Measurements from ENCODE around the gene MAP3K21.

Gene MAP3K21

DNA sequence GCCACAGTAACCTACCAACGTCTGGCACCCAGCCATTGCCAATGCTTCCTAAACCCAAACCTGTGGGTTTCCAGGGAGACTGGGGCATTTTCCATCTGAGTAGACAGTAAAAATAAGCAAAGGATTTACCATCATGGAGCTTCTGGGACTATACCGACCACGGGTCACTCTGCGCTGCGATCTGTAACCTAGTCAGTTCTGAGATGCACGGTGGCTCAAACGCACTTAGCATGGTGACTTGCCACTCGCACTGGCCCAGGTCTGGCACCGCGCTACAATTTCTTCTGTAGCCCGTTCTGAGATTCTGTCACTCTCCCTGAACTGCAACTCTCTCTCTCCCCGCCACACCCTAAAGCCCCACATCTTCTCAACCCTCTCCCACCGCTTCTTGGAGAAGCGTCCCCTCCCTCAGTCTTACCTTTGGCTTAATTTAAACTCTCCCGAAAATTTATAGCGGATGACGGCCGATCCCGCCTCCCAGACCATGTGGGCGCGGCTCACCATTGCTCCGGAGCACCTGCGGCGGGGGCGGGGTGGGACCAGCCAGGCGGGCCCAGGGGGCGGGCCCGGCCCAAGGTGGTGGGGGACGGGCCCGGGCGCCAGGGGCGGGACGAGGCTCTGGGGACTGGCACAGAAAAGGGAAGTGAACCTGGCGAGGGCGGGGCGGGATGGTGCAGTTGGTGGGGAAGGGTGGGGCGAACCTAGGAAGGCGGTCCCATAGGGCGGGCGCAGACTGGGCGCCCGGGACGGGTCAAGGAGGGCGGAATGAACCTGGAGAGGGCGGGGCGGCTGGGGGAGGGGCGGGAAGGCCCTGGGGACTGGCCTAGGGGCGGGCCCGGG, 493 bp upstream of the MAP3K21 start:
- peak; percentile 97 for DNase-seq

DNA sequence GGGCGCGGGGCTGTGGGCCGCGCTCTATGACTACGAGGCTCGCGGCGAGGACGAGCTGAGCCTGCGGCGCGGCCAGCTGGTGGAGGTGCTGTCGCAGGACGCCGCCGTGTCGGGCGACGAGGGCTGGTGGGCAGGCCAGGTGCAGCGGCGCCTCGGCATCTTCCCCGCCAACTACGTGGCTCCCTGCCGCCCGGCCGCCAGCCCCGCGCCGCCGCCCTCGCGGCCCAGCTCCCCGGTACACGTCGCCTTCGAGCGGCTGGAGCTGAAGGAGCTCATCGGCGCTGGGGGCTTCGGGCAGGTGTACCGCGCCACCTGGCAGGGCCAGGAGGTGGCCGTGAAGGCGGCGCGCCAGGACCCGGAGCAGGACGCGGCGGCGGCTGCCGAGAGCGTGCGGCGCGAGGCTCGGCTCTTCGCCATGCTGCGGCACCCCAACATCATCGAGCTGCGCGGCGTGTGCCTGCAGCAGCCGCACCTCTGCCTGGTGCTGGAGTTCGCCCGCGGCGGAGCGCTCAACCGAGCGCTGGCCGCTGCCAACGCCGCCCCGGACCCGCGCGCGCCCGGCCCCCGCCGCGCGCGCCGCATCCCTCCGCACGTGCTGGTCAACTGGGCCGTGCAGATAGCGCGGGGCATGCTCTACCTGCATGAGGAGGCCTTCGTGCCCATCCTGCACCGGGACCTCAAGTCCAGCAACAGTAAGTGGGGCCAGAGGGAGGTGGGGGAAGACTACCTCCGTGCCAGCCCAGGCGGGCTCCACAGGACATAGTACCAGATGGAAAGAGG, 808 bp downstream of the MAP3K21 start:
- DNase-seq, result peak; percentile 67

- no peak for DNase-seq
These were observed 4.4 kb downstream of the MAP3K21 start for GRCh38 chr1:233331676-233332519.

DNA sequence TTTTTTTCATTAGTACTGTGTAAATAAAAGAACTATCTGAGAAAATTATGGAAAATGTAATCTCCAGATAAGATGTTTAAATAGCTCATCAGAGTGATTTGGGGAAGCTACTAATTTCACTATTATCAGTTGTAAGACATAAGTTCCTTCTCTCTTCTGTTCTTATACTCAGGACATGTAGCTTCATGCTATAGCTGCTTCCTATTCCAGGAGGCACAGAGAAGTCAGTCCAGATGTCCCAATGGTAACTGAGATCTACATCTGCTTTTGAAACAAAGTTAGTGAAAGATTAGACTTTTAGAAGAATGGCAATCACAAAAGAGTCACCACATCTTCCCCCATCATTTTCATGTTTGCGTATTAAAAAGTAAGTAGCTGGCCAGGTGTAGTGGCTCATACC, 5.6 kb downstream of the MAP3K21 start:
- no peak for DNase-seq

GRCh38 chr1:233334092-233334491, 6.6 kb downstream of the MAP3K21 start:
- DNase-seq, result no peak

GRCh38 chr1:233336554-233337456, 9.3 kb downstream of the MAP3K21 start:
- DNase-seq, result no peak

- no peak for DNase-seq
These were observed 10.0 kb downstream of the MAP3K21 start for GRCh38 chr1:233337505-233337904.

- DNase-seq, result no peak
These were observed 10.6 kb downstream of the MAP3K21 start for GRCh38 chr1:233338102-233338501.

- no peak for DNase-seq
These were observed 12.6 kb downstream of the MAP3K21 start for GRCh38 chr1:233340031-233340555.

- no peak for DNase-seq
These were observed 13.5 kb downstream of the MAP3K21 start for GRCh38 chr1:233340966-233341516.

- DNase-seq, result no peak
These were observed 14.6 kb downstream of the MAP3K21 start for GRCh38 chr1:233342086-233342485.

GRCh38 chr1:233343262-233343661, 15.7 kb downstream of the MAP3K21 start:
- no peak for DNase-seq

DNA sequence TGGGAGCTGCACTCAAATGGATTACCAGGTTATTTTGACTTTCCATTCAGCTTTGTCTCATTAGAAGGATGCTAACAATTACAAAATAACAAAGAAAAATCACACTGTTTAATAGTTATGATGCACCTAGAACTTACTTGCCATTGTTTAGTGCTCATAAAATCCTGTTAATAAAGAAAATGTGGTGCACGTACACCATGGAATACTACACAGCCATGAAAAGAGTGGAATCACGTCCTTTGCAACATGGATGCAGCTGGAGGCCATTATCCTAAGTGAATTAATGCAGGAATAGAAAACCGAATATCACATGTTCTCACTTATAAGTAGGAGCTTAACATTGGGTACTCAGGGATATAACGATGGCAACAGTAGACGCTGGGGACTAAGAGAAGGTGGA, 19.8 kb downstream of the MAP3K21 start:
- DNase-seq, result no peak

DNA sequence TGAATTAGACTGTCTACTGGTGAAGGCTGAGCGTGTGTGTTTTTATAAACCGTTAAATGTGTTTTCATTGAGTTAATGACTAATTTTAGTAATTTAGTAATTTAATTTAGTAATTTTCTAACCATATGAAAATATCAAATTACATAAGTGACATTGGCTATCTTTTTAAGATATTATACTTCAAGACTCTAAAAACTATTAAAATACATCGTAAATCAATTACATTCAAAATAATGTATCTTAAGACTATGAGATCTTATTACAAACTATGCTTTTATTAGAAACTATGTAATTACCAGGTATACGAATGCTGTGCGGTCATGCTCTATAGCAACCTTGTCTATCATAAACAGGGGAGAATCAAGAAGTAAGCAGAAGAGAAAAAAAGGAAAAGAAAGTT, 21.6 kb downstream of the MAP3K21 start:
- DNase-seq, result no peak

- no peak for DNase-seq
These were observed 27.5 kb downstream of the MAP3K21 start for GRCh38 chr1:233354983-233355382.

DNA sequence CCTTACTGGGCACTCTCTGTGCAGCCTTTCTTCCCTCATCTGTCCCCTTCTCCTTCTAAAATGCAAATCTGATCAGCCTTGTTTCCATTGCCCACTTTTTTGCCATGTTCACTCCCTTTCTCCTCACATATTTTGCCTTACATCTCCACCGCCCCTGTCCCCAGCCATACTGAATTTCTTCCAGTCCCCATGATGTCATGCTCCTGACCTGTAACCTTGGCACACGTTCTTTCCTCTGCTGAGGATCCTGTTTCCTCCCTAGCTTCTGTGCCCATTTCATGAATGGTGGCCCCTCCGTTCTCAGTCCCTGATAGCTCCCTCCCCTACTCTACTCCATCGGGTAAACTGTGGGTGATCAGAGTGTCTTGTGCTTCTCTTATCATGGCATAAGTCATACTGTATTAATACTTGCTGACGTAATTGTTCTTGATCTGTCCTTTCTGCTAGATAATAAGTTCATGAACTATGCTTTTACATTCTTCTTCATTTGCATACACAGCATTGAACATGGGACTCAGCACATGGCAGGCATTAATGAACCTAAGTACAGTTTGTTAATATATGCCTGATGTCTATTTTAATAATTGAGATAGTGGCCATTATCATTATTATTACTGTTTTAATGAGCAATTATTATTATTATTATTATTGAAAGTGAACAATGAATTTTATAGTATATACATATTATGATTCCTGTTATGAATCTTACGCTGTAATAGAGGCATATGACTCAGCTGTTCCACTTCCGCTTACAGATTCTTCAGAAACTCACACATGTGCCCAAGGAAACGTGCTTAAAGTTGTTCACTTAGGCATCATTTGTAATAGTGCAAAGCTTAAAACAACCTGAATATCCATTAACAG, 28.5 kb downstream of the MAP3K21 start:
- DNase-seq, result no peak

DNA sequence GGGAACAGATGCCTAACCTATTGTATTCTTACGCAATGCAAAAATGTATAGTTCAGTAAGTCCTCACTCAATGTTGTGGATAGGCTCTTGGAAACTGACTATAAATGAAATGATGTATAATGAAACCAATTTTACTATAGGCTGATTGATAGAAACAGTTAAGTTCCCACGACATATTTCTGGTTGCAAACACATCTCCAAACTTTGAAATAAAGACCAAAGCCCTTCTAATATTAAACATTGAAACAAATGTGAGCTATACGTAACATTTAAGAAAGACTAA, 29.1 kb downstream of the MAP3K21 start:
- DNase-seq, result no peak

- DNase-seq, result no peak
These were observed 30.3 kb downstream of the MAP3K21 start for GRCh38 chr1:233357595-233358397.

GRCh38 chr1:233359431-233359830, 31.9 kb downstream of the MAP3K21 start:
- DNase-seq, result no peak

DNA sequence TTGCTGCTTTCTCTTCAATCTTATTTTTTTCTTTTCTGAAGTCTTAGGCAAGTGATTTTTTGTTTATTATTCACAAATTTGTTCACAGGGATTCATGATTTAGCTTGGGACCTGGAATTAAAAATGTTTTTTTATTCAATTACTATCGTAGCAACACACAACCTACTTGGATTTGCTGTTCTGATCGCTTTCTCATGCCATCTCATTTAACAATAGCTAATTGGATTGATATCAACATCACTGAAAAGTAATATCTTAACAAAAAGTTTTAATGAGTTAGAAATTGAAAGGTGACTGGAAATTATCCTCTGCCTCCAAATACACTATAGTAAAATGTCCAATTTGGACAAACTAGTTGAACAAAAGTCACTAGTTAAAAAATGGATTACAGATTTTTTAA, 32.4 kb downstream of the MAP3K21 start:
- DNase-seq, result no peak

Data from islet precursor cell (in vitro differentiated cells).